Progenitor cell of endocrine pancreas (in vitro differentiated cells): Measurements from ENCODE around the gene DUSP3. TPM values are rescaled to one million over a fixed set of nuclear protein-coding genes. Genes with fewer than 3 reads are reported as not detected.

Experiments used
- DNase-seq: peaks from one replicate; pipeline ENCODE4 v3.0.0; 2021; ENCODE audit warnings: low spot score; ENCODE audit not compliant: unreplicated experiment
- H3K27ac Mint-ChIP-seq: 2 replicates; pipeline ENCODE4 v1.8.0; 2021; ENCODE audit warnings: mild to moderate bottlenecking, moderate library complexity, mixed read lengths
- H3K27me3 Mint-ChIP-seq: 2 replicates; pipeline ENCODE4 v1.8.0; 2021; ENCODE audit warnings: mixed read lengths
- H3K36me3 Mint-ChIP-seq: 2 replicates; pipeline ENCODE4 v1.8.0; 2022; ENCODE audit warnings: mixed read lengths; ENCODE audit not compliant: insufficient read depth
- H3K4me1 Mint-ChIP-seq: 2 replicates; pipeline ENCODE4 v1.8.0; 2021; ENCODE audit warnings: low read depth, mixed read lengths
- H3K4me3 Mint-ChIP-seq: 2 replicates; pipeline ENCODE4 v1.8.0; 2021; ENCODE audit warnings: low read depth, mild to moderate bottlenecking, moderate library complexity, mixed read lengths
- H3K9me3 Mint-ChIP-seq: 2 replicates; pipeline ENCODE4 v1.8.0; 2021; ENCODE audit warnings: low read depth, mixed read lengths
- CTCF ChIP-seq: fragments of 200-600 bp; sonication (generic); IDR thresholded peaks from one replicate; pipeline ENCODE4 v1.5.0; 2021; ENCODE audit warnings: antibody characterized with exemption, mild to moderate bottlenecking; ENCODE audit not compliant: unreplicated experiment
- total RNA-seq: library from RNA; stranded (reverse); gene quantifications from 2 replicates; pipeline ENCODE4 v1.2.1, GENCODE V29; 2021

The DUSP3 gene
- total RNA-seq, 1 donor from 2014 or later: 58.0 TPM

GRCh38 chr17:43750153-43750552, 28.6 kb downstream of the DUSP3 start:
- no peak for DNase-seq
- no peak for TF ChIP-seq CTCF
- Mint-ChIP-seq H3K9me3 (no peaks in the 10 kb centered on the region), H3K27me3 (peaks cover 59% of the 10 kb centered on the region), H3K4me1 (peaks cover 4% of the 10 kb centered on the region), H3K36me3 (no peaks in the 10 kb centered on the region), H3K27ac (no peak overlapping the region), H3K4me3 (no peak overlapping the region)

DNA sequence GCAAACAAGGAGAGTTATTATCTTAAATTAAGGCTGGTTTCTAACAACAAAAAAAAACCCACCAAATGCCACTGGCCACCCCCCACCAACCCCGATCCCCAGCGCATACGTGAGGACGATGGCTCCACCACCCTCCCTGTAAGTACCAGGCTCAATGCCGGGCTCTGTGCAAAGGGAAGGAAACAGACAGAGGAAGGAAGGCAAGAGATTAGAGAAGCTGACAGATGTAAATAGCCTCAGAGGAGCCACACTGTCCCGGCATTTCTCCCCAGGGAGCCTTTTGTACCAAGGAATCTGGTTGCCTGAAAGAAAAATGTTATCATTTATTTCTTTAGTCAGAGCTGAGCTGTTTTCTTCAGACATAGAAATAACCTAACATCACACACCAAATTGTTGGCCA, 33.2 kb downstream of the DUSP3 start:
- TF ChIP-seq CTCF: no peak
- Mint-ChIP-seq H3K27ac (peak overlapping the region; percentile 6), H3K4me1 (peaks cover 5% of the 10 kb centered on the region), H3K27me3 (peaks cover 46% of the 10 kb centered on the region), H3K36me3 (no peaks in the 10 kb centered on the region), H3K4me3 (no peak overlapping the region), H3K9me3 (no peaks in the 10 kb centered on the region)
- DNase-seq: no peak

- Mint-ChIP-seq H3K4me1 (peaks cover 5% of the 10 kb centered on the region), H3K4me3 (no peak overlapping the region), H3K27me3 (peaks cover 39% of the 10 kb centered on the region), H3K27ac (no peak overlapping the region), H3K9me3 (no peaks in the 10 kb centered on the region), H3K36me3 (no peaks in the 10 kb centered on the region)
- no peak for DNase-seq
- TF ChIP-seq CTCF: no peak
Measured at GRCh38 chr17:43741636-43742035, 37.1 kb downstream of the DUSP3 start.

DNA sequence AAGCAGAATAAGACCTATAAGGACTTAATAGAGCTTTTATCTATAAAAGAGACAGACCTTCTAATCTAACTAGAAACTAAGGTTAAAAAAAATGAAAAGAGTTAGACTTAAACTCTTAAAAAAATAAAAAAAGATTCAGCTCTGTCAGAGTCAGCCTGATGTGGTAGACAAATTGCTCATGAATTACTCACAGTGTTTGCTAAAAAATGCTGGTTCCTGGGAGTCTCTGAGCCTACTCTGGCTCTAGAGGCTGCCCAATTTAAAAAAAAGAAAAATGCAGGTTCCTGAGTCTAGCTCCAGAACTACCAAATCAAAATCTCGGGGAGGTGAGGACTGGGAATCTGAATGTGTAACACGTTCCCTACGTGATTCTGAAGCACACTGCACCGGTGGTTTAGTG, 38.2 kb downstream of the DUSP3 start:
- H3K36me3 Mint-ChIP-seq: no peaks in the 10 kb centered on the region
- H3K27me3 Mint-ChIP-seq: peaks cover 30% of the 10 kb centered on the region
- DNase-seq: no peak
- no peak for TF ChIP-seq CTCF
- H3K9me3 Mint-ChIP-seq: no peaks in the 10 kb centered on the region
- H3K27ac Mint-ChIP-seq: no peak overlapping the region
- peaks cover 4% of the 10 kb centered on the region for H3K4me1 Mint-ChIP-seq
- H3K4me3 Mint-ChIP-seq: no peak overlapping the region

- H3K36me3 Mint-ChIP-seq: no peaks in the 10 kb centered on the region
- peaks cover 11% of the 10 kb centered on the region for H3K27me3 Mint-ChIP-seq
- no peak overlapping the region for H3K4me3 Mint-ChIP-seq
- no peak for TF ChIP-seq CTCF
- no peak overlapping the region for H3K27ac Mint-ChIP-seq
- DNase-seq: no peak
- peaks cover 2% of the 10 kb centered on the region for H3K9me3 Mint-ChIP-seq
- H3K4me1 Mint-ChIP-seq: no peaks in the 10 kb centered on the region
Measured at GRCh38 chr17:43737722-43738121, 41.1 kb downstream of the DUSP3 start.
